Measurements from ENCODE around the gene KLHL36.
A peak's percentile ranks its signal among the peaks of the same experiment; 100 is the strongest.
"Not testable (repeated sequence)": the region's sequence is repeated elsewhere in the genome, so short reads cannot be mapped to it uniquely, and the experiment has no call there.

Gene KLHL36

DNA sequence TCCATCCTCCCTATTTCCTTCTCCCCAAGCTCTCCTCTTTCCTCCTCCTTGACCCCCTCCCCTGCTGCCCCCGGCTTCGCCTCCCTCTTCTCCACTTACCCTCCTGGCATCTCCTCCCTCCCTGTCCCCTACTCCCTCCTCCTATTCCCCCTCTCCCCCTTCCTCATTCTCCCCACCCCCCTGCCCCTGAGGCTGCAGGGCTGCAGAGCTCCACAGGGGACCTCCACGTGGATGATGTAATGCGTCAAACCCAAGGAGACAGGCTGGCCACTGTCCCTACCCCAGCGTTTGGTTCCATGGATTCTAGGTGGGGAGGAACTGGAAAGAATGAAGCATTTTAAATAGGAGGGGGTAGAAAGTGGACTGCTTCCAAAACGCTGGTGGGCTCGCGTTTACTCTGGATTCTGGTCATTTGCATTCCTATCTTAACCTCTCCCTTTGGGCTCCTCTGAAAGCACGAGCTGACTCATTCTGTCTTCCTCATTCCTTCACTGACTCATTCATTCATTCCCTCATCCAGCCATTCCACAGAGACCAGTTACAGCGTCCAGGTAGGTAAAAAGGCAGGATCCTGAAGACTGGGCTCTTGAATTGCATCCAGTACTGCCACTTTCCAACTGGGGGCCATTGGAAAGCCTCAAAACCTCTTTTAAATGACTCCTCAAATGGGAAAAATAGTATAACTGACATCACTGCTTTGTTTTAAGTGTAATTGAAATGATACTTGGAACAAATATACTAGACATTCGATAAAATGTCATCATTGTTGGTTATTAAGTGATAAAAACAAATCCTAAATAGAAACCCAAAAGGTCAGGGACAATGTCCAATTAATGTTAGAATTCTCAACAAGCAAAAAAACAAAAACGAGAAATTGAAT lies 29.5 kb upstream of the KLHL36 start:
- no peaks in the 10 kb centered on the region for H3K27me3 ChIP-seq (ENCODE audit: insufficient read depth, low read length)
- no peak overlapping the region for H2AFZ ChIP-seq (ENCODE audit: low read depth, low read length)
- no peaks in the 10 kb centered on the region for H3K36me3 ChIP-seq (ENCODE audit: insufficient read depth, low read length)
- H3K4me1 ChIP-seq (ENCODE audit: insufficient read depth, low read length) = peaks cover 30% of the 10 kb centered on the region
- H3K4me3 ChIP-seq (ENCODE audit: low read length) = peak overlapping the region; percentile 10
- H3K9me3 ChIP-seq (ENCODE audit: low read length) = no peaks in the 10 kb centered on the region

- not testable (repeated sequence) for H2AFZ ChIP-seq (ENCODE audit: low read depth, low read length); H3K36me3 ChIP-seq (ENCODE audit: insufficient read depth, low read length); H3K4me3 ChIP-seq (ENCODE audit: low read length); H3K27me3 ChIP-seq (ENCODE audit: insufficient read depth, low read length); H3K9me3 ChIP-seq (ENCODE audit: low read length)
- peaks cover 18% of the 10 kb centered on the region for H3K4me1 ChIP-seq (ENCODE audit: insufficient read depth, low read length)
Observed at GRCh38 chr16:84620913-84621312, 27.4 kb upstream of the KLHL36 start.

DNA sequence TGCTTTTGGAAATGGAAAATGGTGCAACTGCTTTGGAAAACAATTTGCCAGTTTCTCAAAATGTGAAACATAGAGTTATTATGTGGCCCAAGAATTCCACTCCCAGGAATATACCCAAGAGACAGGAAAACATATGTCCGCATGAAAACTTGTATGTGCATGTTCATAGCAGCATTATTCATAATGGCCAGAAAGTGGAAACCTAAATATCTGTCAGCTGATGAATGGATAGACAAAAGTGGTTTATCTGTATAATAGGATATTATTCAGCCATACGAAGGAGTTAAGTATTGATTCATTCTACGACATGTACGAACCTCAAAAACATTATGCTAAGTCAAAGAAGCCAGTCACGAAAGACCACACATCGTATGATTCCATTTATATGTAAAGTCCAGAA lies 22.8 kb upstream of the KLHL36 start:
- Histone ChIP-seq H3K9me3 (ENCODE audit: low read length) (no peaks in the 10 kb centered on the region), H3K4me3 (ENCODE audit: low read length) (no peak overlapping the region), H3K4me1 (ENCODE audit: insufficient read depth, low read length) (no peaks in the 10 kb centered on the region), H3K36me3 (ENCODE audit: insufficient read depth, low read length) (no peaks in the 10 kb centered on the region), H2AFZ (ENCODE audit: low read depth, low read length) (no peak overlapping the region), H3K27me3 (ENCODE audit: insufficient read depth, low read length) (no peaks in the 10 kb centered on the region)

DNA sequence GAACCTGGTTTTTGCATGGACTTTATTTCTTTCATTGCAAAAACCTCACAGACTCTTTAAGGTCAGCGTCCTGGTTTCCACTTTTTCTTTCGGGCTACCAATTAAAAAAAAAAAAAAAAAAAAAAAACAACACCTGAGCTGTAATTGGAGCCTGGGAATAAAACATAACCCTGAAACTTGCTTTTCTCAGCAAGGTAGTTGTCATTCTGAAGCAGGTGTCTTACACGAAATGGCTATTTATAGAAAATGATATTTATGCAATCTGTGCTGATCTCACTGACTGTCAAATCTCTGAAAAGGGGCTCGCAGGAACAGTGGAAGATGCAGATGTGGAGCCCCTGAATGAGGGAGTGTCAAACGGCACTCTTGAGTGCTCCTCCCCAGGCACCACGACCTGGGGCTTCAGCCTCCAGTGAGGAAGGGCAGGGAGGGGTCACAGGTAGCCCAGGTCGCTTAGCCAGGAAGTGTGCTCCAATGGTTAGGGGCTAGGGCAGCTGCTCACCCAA lies 20.0 kb upstream of the KLHL36 start:
- H3K36me3 ChIP-seq (ENCODE audit: insufficient read depth, low read length) = no peaks in the 10 kb centered on the region
- no peak overlapping the region for H3K4me3 ChIP-seq (ENCODE audit: low read length)
- no peaks in the 10 kb centered on the region for H3K4me1 ChIP-seq (ENCODE audit: insufficient read depth, low read length)
- no peaks in the 10 kb centered on the region for H3K9me3 ChIP-seq (ENCODE audit: low read length)
- H3K27me3 ChIP-seq (ENCODE audit: insufficient read depth, low read length) = no peaks in the 10 kb centered on the region
- no peak overlapping the region for H2AFZ ChIP-seq (ENCODE audit: low read depth, low read length)

- Histone ChIP-seq H3K9me3 (ENCODE audit: low read length) (no peaks in the 10 kb centered on the region), H3K4me1 (ENCODE audit: insufficient read depth, low read length) (no peaks in the 10 kb centered on the region), H3K36me3 (ENCODE audit: insufficient read depth, low read length) (no peaks in the 10 kb centered on the region), H2AFZ (ENCODE audit: low read depth, low read length) (no peak overlapping the region), H3K4me3 (ENCODE audit: low read length) (no peak overlapping the region), H3K27me3 (ENCODE audit: insufficient read depth, low read length) (no peaks in the 10 kb centered on the region)
Observed at GRCh38 chr16:84629580-84629979, 18.7 kb upstream of the KLHL36 start.

DNA sequence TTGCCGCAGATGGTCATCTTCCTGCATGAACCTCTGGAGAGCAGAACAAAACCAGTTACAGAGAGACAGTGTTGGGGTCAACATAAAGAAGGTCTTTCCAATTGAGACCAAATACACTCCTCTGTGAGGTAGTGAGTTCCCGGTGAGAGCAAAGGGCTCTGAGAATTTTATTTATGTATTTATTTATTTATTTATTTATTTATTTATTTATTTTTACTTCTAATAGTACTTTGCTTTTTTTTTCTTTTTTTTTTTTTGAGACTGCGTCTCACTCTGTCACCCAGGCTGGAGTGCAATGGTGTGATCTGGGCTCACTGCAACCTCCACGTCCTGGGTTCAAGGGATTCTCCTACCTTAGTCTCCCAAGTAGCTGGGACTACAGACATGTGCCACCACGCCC lies 18.3 kb upstream of the KLHL36 start:
- no peak overlapping the region for H2AFZ ChIP-seq (ENCODE audit: low read depth, low read length)
- H3K36me3 ChIP-seq (ENCODE audit: insufficient read depth, low read length) = no peaks in the 10 kb centered on the region
- no peaks in the 10 kb centered on the region for H3K4me1 ChIP-seq (ENCODE audit: insufficient read depth, low read length)

DNA sequence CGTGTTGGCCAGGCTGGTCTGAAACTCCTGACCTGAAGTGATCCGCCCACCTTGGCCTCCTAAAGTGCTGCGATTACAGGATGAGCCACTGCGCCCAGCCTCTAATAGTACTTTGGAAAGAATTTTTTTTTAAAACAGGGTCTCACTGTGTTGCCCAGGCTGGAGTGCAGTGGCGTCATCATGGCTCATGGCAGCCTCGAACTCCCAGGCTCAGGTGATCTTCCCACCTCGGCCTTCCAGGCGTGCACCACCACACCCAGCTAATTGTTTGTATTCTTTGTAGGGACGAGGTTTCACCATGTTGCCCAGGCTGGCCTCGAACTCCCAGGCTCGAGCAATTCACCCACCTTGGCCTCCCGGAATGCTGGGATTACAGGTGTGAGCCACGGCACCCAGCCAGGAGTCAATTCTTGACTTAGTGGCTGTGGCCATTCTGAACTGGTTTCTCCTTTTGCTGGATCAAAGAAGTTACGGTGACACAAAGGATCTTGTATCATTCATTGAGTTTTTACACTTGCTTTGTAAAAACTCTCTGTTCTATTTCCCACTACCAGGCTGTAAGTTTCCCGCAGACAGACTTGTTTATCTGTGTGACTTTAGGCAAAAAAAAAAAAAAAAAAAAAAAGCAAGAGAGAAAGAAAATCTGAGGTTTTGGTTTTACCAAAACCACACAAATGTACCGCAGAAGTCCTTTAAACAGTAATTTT lies 17.7 kb upstream of the KLHL36 start:
- Histone ChIP-seq H3K4me1 (ENCODE audit: insufficient read depth, low read length) (no peaks in the 10 kb centered on the region), H3K27me3 (ENCODE audit: insufficient read depth, low read length) (no peaks in the 10 kb centered on the region), H3K36me3 (ENCODE audit: insufficient read depth, low read length) (no peaks in the 10 kb centered on the region), H2AFZ (ENCODE audit: low read depth, low read length) (no peak overlapping the region), H3K4me3 (ENCODE audit: low read length) (no peak overlapping the region), H3K9me3 (ENCODE audit: low read length) (no peaks in the 10 kb centered on the region)

More for the DNA sequence above, 18.3 kb upstream of the KLHL36 start:
- Histone ChIP-seq H3K4me3 (ENCODE audit: low read length) (no peak overlapping the region), H3K27me3 (ENCODE audit: insufficient read depth, low read length) (no peaks in the 10 kb centered on the region), H3K9me3 (ENCODE audit: low read length) (no peaks in the 10 kb centered on the region)

DNA sequence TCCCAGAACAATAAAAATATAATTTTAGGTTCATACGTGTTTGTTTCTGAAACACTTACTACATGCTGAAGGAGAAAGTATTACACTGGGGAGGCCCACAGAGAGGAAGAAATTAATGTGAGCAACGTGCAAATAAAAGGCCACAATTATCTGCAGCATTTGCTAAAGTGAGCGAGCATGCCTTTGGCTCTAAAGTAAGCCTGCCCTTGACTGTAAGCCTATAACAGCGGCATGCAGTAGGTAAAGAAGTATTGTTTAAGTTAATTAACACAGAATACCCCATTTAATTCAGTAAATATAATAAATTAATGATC lies 17.2 kb upstream of the KLHL36 start:
- Histone ChIP-seq H3K27me3 (ENCODE audit: insufficient read depth, low read length) (no peaks in the 10 kb centered on the region), H3K4me3 (ENCODE audit: low read length) (no peak overlapping the region), H3K9me3 (ENCODE audit: low read length) (no peaks in the 10 kb centered on the region), H3K4me1 (ENCODE audit: insufficient read depth, low read length) (no peaks in the 10 kb centered on the region), H3K36me3 (ENCODE audit: insufficient read depth, low read length) (no peaks in the 10 kb centered on the region), H2AFZ (ENCODE audit: low read depth, low read length) (no peak overlapping the region)

GRCh38 chr16:84631886-84632285 lies 16.4 kb upstream of the KLHL36 start:
- Histone ChIP-seq H2AFZ (ENCODE audit: low read depth, low read length) (no peak overlapping the region), H3K9me3 (ENCODE audit: low read length) (no peaks in the 10 kb centered on the region), H3K4me1 (ENCODE audit: insufficient read depth, low read length) (no peaks in the 10 kb centered on the region), H3K36me3 (ENCODE audit: insufficient read depth, low read length) (no peaks in the 10 kb centered on the region), H3K27me3 (ENCODE audit: insufficient read depth, low read length) (no peaks in the 10 kb centered on the region), H3K4me3 (ENCODE audit: low read length) (no peak overlapping the region)

- not testable (repeated sequence) for H3K36me3 ChIP-seq (ENCODE audit: insufficient read depth, low read length); H3K4me1 ChIP-seq (ENCODE audit: insufficient read depth, low read length); H3K4me3 ChIP-seq (ENCODE audit: low read length); H3K9me3 ChIP-seq (ENCODE audit: low read length); H2AFZ ChIP-seq (ENCODE audit: low read depth, low read length); H3K27me3 ChIP-seq (ENCODE audit: insufficient read depth, low read length)
Observed at GRCh38 chr16:84632862-84633261, 15.4 kb upstream of the KLHL36 start.

DNA sequence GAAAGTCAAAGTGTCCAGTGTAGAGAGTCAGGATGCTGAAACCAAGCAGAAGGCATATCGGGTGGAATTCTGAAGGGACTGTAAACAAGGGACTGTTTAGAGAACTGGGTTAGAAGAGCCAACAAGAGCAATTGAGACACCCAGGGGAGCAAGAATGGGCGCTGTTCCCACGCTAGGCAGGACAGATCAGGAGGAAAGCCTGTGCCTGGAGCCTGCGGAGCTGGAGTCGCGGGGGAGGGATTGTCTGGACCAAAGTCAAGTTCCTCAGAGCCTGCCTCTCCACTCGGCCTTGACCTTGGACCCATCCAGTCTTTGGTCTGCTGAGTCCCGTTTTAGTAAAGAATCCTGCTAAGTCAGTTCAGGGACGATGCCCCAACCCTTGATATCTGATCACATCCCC lies 14.7 kb upstream of the KLHL36 start:
- Histone ChIP-seq H3K36me3 (ENCODE audit: insufficient read depth, low read length) (no peaks in the 10 kb centered on the region), H3K9me3 (ENCODE audit: low read length) (no peaks in the 10 kb centered on the region), H2AFZ (ENCODE audit: low read depth, low read length) (no peak overlapping the region), H3K27me3 (ENCODE audit: insufficient read depth, low read length) (no peaks in the 10 kb centered on the region), H3K4me1 (ENCODE audit: insufficient read depth, low read length) (peaks cover 13% of the 10 kb centered on the region), H3K4me3 (ENCODE audit: low read length) (no peak overlapping the region)

DNA sequence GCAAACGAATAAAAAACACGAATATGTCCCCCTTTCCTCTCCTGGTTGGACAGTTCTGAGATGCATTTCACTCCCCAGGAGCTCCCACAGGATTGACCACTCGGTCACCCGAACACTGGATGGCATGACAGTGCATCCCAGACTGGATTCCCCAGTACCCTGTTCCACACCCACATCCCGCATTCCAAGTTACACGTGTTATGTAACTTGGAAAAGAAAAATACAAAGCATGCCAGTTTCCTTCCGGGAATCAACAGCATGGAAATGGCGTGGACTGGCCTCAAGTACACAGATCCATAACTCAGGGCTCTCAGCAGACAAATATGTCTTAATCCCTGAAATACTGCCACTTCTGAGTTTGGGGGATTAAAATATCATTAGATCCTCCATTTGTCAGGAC lies 12.6 kb upstream of the KLHL36 start:
- Histone ChIP-seq H3K4me1 (ENCODE audit: insufficient read depth, low read length) (peaks cover 13% of the 10 kb centered on the region), H3K36me3 (ENCODE audit: insufficient read depth, low read length) (no peaks in the 10 kb centered on the region), H3K27me3 (ENCODE audit: insufficient read depth, low read length) (no peaks in the 10 kb centered on the region), H3K9me3 (ENCODE audit: low read length) (no peaks in the 10 kb centered on the region), H2AFZ (ENCODE audit: low read depth, low read length) (no peak overlapping the region), H3K4me3 (ENCODE audit: low read length) (no peak overlapping the region)

DNA sequence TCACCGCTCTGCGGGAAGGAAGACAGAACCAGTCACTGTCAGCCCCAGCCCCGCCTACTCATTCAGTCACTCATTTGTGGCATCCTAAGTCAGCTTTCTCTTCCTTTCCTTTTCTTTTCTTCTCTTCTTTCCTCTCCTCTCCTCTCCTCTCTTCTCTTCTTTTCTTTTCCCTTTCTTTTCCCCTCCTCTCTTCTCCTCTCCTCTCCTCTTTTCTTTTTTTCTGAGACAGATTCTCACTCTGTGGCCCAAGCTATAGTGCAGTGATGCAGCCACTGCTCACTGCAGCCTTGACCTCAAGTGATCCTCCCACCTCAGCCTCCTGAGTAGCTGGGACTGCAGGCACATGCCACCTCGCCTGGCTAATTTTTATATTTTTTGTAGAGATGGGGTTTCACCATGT lies 10.6 kb upstream of the KLHL36 start:
- H3K9me3 ChIP-seq (ENCODE audit: low read length) = no peaks in the 10 kb centered on the region
- H3K36me3 ChIP-seq (ENCODE audit: insufficient read depth, low read length) = no peaks in the 10 kb centered on the region
- H3K27me3 ChIP-seq (ENCODE audit: insufficient read depth, low read length) = peaks cover 6% of the 10 kb centered on the region
- peaks cover 20% of the 10 kb centered on the region for H3K4me1 ChIP-seq (ENCODE audit: insufficient read depth, low read length)
- H3K4me3 ChIP-seq (ENCODE audit: low read length) = no peak overlapping the region
- H2AFZ ChIP-seq (ENCODE audit: low read depth, low read length) = no peak overlapping the region
